HUES48 (cell line): ENCODE data around the gene ENO3.

ENCODE experiments used
- H3K27ac ChIP-seq: one replicate; pipeline ENCODE4 v1.7.0; 2013; ENCODE audit warnings: low read depth, low read length, inconsistent platforms
- H3K27me3 ChIP-seq: 2 replicates; pipeline ENCODE4 v1.6.1; 2013; ENCODE audit warnings: mild to moderate bottlenecking, low read length; ENCODE audit not compliant: control insufficient read depth, insufficient read depth
- H3K36me3 ChIP-seq: 2 replicates; pipeline ENCODE4 v1.6.1; 2013; ENCODE audit warnings: low read length; ENCODE audit not compliant: control insufficient read depth, insufficient read depth
- H3K4me1 ChIP-seq: 2 replicates; pipeline ENCODE4 v1.6.1; 2013; ENCODE audit warnings: mild to moderate bottlenecking, low read length; ENCODE audit not compliant: control insufficient read depth, insufficient read depth
- H3K4me3 ChIP-seq: 2 replicates; pipeline ENCODE4 v1.5.1; 2013; ENCODE audit warnings: mild to moderate bottlenecking, low read depth, low read length
- H3K9ac ChIP-seq: 2 replicates; pipeline ENCODE4 v1.6.1; 2013; ENCODE audit warnings: mild to moderate bottlenecking, low read depth, low read length, moderate library complexity
- H3K9me3 ChIP-seq: 2 replicates; pipeline ENCODE4 v1.6.1; 2013; ENCODE audit warnings: low read length; ENCODE audit not compliant: control insufficient read depth, insufficient read depth

Gene ENO3

GRCh38 chr17:4967539-4968485, 16.9 kb downstream of the ENO3 start, which contains the start of gene SPAG7:
Gene SPAG7 (minus strand): TSS chr17:4967817. CDS start chr17:4967804, 13 bp downstream.
- Histone ChIP-seq H3K36me3 (peaks cover 20% of the 10 kb centered on the region), H3K27ac (peak within 1 kb of the TSS; percentile 99), H3K4me3 (peak within 1 kb of the TSS; percentile 97)

DNA sequence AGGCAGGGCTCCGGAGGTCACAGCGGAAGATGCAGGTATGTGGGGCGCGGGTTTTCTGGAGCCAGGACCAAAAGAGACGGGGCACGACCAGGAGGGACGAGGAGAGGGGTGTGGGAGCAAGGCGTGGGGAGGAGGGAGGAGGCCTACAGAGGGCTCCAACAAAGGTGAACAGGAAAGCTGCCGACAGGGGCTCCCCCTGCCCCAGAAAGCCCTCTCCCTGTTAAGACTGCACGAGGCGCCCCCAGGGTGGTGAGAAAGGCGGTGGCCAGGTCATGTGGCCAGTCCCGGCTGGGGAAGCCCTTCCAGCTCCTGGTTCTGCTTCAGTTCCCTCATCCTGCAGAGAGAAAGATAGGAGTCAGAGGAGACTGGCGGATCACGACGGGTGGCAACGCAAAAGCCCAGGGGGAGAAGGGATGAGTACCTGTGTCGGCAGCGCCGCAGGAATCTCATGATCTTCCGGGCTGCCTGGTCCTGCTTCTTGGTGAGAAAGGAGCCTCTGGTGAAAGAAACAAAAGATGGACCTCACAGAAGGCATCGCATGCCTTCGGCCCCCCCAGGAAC, 17.6 kb downstream of the ENO3 start:
- H3K9ac ChIP-seq = peak overlapping the region; percentile 57
- H3K36me3 ChIP-seq = peaks cover 20% of the 10 kb centered on the region

More at GRCh38 chr17:4967539-4968485, 16.9 kb downstream of the ENO3 start, which contains the start of gene SPAG7:
- peak within 1 kb of the TSS; percentile 95 for H3K9ac ChIP-seq
- H3K27me3 ChIP-seq = no peaks in the 10 kb centered on the region
- H3K4me1 ChIP-seq = peaks cover 12% of the 10 kb centered on the region
- H3K9me3 ChIP-seq = peaks cover 5% of the 10 kb centered on the region; the same call in 1 of the 2 replicates

DNA sequence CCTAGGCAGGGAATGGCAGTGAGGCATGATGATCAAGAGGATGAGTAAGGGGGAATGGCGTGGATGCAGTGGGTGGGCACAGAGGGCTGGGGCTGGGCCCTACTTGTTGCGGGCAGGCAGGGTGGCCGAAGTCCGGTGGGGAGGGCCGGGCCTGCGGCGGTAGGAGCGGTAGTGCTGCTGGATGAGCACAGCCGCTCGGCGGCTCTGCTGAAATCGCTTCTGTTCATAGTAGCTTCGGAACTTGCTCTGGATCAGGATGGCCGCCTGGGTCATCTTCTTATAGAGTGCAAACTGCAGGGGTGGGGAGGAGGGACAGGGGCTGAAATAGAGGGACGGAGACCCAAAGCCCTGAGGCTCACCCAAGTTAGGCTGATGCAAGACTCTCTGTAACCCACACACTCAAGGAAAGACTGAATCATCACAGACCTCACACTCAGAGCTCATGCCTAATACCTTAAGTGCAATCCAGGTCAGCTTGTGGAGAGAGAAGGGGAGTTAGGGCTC, 18.2 kb downstream of the ENO3 start:
- Histone ChIP-seq H3K36me3 (peaks cover 20% of the 10 kb centered on the region), H3K27me3 (peaks cover under 1% of the 10 kb centered on the region; the same call in 1 of the 2 replicates), H3K9me3 (peaks cover 5% of the 10 kb centered on the region; the same call in 1 of the 2 replicates), H3K27ac (peak overlapping the region; percentile 99), H3K4me1 (peaks cover 12% of the 10 kb centered on the region), H3K9ac (peak overlapping the region; percentile 53), H3K4me3 (peak overlapping the region; percentile 97)

More for the DNA sequence above, 17.6 kb downstream of the ENO3 start:
- Histone ChIP-seq H3K27ac (peak overlapping the region; percentile 99), H3K27me3 (no peaks in the 10 kb centered on the region), H3K9me3 (peaks cover 5% of the 10 kb centered on the region; the same call in 1 of the 2 replicates), H3K4me3 (peak overlapping the region; percentile 97), H3K4me1 (peaks cover 12% of the 10 kb centered on the region)

GRCh38 chr17:4969551-4970173, 18.7 kb downstream of the ENO3 start:
- peaks cover 6% of the 10 kb centered on the region for H3K27me3 ChIP-seq
- peak overlapping the region; percentile 99 for H3K27ac ChIP-seq
- peaks cover 12% of the 10 kb centered on the region for H3K4me1 ChIP-seq
- peaks cover 20% of the 10 kb centered on the region for H3K36me3 ChIP-seq
- peak overlapping the region; percentile 53; the same call in 1 of the 2 replicates for H3K9ac ChIP-seq
- peaks cover 5% of the 10 kb centered on the region; the same call in 1 of the 2 replicates for H3K9me3 ChIP-seq
- H3K4me3 ChIP-seq = peak overlapping the region; percentile 97

DNA sequence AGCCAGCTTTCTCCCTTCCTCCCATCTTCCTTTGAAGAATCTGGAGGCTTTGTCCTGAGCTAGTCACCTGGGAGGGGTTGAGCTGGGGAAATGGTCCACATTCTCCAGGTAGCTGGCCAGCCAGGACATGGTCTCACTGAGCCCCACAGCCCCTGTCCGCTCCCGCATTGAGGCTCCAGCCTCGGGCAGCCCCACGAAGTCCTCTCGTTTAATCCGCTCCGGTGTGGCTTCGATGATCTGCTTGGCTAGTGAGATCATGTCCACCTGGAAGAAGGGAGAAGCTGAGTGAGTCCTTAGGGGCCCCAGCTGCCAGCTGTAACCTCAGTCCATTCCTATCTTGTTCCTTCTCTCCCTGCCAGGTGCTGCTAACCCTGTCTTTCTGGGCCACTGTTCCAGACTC, 19.4 kb downstream of the ENO3 start:
- H3K27me3 ChIP-seq = peaks cover 12% of the 10 kb centered on the region
- peaks cover 3% of the 10 kb centered on the region; the same call in 1 of the 2 replicates for H3K9me3 ChIP-seq
- H3K36me3 ChIP-seq = peaks cover 18% of the 10 kb centered on the region
- H3K9ac ChIP-seq = no peak overlapping the region
- no peak overlapping the region for H3K27ac ChIP-seq
- peaks cover 12% of the 10 kb centered on the region for H3K4me1 ChIP-seq
- no peak overlapping the region for H3K4me3 ChIP-seq

GRCh38 chr17:4971826-4972225, 20.9 kb downstream of the ENO3 start:
- Histone ChIP-seq H3K27ac (no peak overlapping the region), H3K36me3 (peaks cover 15% of the 10 kb centered on the region; the same call in 1 of the 2 replicates), H3K9ac (no peak overlapping the region), H3K4me3 (no peak overlapping the region), H3K27me3 (peaks cover 17% of the 10 kb centered on the region), H3K9me3 (no peaks in the 10 kb centered on the region), H3K4me1 (peaks cover 12% of the 10 kb centered on the region)

- Histone ChIP-seq H3K27ac (no peak overlapping the region), H3K27me3 (peaks cover 17% of the 10 kb centered on the region), H3K9me3 (no peaks in the 10 kb centered on the region), H3K4me3 (no peak overlapping the region), H3K4me1 (peaks cover 12% of the 10 kb centered on the region), H3K36me3 (peaks cover 15% of the 10 kb centered on the region; the same call in 1 of the 2 replicates), H3K9ac (no peak overlapping the region)
These were observed 21.4 kb downstream of the ENO3 start for GRCh38 chr17:4972322-4972721.

- Histone ChIP-seq H3K9me3 (no peaks in the 10 kb centered on the region), H3K36me3 (peaks cover 19% of the 10 kb centered on the region; the same call in 1 of the 2 replicates), H3K9ac (no peak overlapping the region), H3K4me3 (no peak overlapping the region), H3K27ac (no peak overlapping the region), H3K27me3 (peaks cover 21% of the 10 kb centered on the region), H3K4me1 (peaks cover 12% of the 10 kb centered on the region)
These were observed 21.8 kb downstream of the ENO3 start for GRCh38 chr17:4972752-4973151.

GRCh38 chr17:4973256-4974114, 22.6 kb downstream of the ENO3 start:
- no peak overlapping the region for H3K4me3 ChIP-seq
- H3K27ac ChIP-seq = no peak overlapping the region
- no peak overlapping the region for H3K9ac ChIP-seq
- H3K9me3 ChIP-seq = no peaks in the 10 kb centered on the region
- H3K4me1 ChIP-seq = peaks cover 12% of the 10 kb centered on the region
- peaks cover 24% of the 10 kb centered on the region; the same call in 1 of the 2 replicates for H3K36me3 ChIP-seq
- peaks cover 28% of the 10 kb centered on the region for H3K27me3 ChIP-seq
